Fibroblast of peridontal ligament (primary cell): ENCODE measurements around the gene GRK2.
"Not testable (repeated sequence)": the region's sequence is repeated elsewhere in the genome, so short reads cannot be mapped to it uniquely, and the experiment has no call there.

Experiments
- DNase-seq: peaks from one replicate; pipeline ENCODE4 v3.0.0-alpha.2; 2010; ENCODE audit errors: extremely low read depth

Gene GRK2

GRCh38 chr11:67312187-67313021 lies 46.1 kb downstream of the GRK2 start:
- no peak for DNase-seq

GRCh38 chr11:67313125-67313890 lies 47.0 kb downstream of the GRK2 start:
- DNase-seq = no peak

GRCh38 chr11:67314218-67314617 lies 47.9 kb downstream of the GRK2 start:
- DNase-seq = no peak

- no peak for DNase-seq
Measured at GRCh38 chr11:67315325-67315909, 49.1 kb downstream of the GRK2 start.

GRCh38 chr11:67316882-67317204 lies 50.6 kb downstream of the GRK2 start:
- no peak for DNase-seq

GRCh38 chr11:67317205-67317887 lies 51.1 kb downstream of the GRK2 start:
- DNase-seq = peak; percentile 94

GRCh38 chr11:67317888-67318555 lies 51.7 kb downstream of the GRK2 start:
- no peak for DNase-seq

- DNase-seq = not testable (repeated sequence)
Measured at GRCh38 chr11:67318876-67319275, 52.6 kb downstream of the GRK2 start.

- peak; percentile 29 for DNase-seq
Measured at GRCh38 chr11:67320011-67320410, 53.7 kb downstream of the GRK2 start.

- DNase-seq = no peak
Measured at GRCh38 chr11:67320691-67321090, 54.4 kb downstream of the GRK2 start.

- no peak for DNase-seq
Measured at GRCh38 chr11:67321313-67321871, 55.1 kb downstream of the GRK2 start.

- no peak for DNase-seq
Measured at GRCh38 chr11:67322049-67322448, 55.8 kb downstream of the GRK2 start.

GRCh38 chr11:67323526-67323925 lies 57.3 kb downstream of the GRK2 start:
- no peak for DNase-seq

GRCh38 chr11:67332081-67332691 lies 65.9 kb downstream of the GRK2 start:
- no peak for DNase-seq
